ENCODE measurements around the gene HOXB13. TPM values are rescaled to one million over a fixed set of nuclear protein-coding genes. Genes with fewer than 3 reads are reported as not detected.

The HOXB13 gene
- not detected in 2 replicates for total RNA-seq (ENCODE audit: low replicate concordance)

GRCh38 chr17:48728232-48729231, at the start of gene HOXB13:
Gene HOXB13 (minus strand): TSS chr17:48728750. CDS start chr17:48728593, 157 bp downstream.
- DNase-seq (ENCODE audit: low read depth), result peak; percentile 27
- H3K4me3 ChIP-seq (ENCODE audit: low read depth, low read length), result no peak within 1 kb of the TSS
- no peak for TF ChIP-seq CTCF (IDR thresholded peaks at IDR 0.05; ENCODE audit: insufficient read depth, low read length)

DNA sequence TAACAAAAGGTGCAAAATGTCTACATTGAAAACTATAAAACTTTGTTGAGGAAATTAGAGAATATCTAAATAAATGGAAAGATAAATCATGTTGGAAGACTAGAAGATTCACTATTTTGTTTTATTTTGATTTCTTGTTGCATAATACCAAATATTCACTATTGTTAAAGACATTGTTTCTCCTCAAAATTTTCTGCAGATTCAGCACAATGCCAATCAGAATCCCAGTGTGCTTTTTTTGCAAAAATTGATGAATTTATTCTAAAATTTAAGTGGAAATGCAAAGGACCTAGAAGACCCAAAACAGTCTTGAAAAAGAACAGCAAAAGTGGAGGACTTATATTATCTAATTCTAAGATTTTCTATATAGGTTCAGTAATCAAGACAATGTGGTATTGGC, 48.1 kb upstream of the HOXB13 start:
- DNase-seq (ENCODE audit: low read depth), result no peak
- no peak overlapping the region for H3K4me3 ChIP-seq (ENCODE audit: low read depth, low read length)
- TF ChIP-seq CTCF (IDR thresholded peaks at IDR 0.05; ENCODE audit: insufficient read depth, low read length), result no peak

DNA sequence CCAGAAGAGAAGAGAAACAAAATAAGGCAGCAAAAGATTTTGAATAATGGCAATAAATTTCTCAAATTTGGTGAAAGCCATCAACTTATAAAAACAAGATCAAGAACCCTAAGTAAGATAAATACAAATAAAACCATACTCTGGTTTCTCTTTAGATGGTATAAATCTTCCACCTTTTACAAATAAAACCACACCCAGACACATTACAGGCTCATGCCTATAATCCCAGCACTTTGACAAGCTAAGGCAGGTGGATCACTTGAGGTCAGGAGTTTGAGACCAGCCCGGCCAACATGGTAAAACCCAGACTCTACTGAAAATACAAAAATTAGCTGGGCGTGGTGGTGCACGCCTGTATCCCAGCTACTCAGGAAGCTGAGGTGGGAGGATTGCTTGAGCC, 44.7 kb upstream of the HOXB13 start:
- H3K4me3 ChIP-seq (ENCODE audit: low read depth, low read length), result no peak overlapping the region
- no peak for TF ChIP-seq CTCF (IDR thresholded peaks at IDR 0.05; ENCODE audit: insufficient read depth, low read length)
- no peak for DNase-seq (ENCODE audit: low read depth)

DNA sequence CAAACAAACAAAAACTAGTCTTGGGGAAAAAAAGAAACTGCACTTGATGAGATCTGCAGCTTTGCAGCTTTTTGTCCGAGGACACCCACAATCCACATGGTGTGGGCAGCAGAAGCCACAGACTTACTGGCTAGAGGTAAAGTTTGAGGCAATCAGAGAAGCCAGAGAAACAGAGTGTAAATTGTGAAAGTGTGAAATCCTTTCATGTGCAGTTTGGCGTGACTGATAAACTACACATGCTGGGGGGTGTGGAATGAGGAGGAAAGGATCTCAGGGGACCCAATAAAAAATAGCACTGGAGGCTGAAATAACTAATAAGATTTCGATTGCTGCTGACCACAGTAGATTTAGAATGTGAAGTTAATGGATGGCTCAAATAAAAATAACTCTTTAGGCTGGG, 42.4 kb upstream of the HOXB13 start:
- H3K4me3 ChIP-seq (ENCODE audit: low read depth, low read length), result no peak overlapping the region
- no peak for DNase-seq (ENCODE audit: low read depth)
- no peak for TF ChIP-seq CTCF (IDR thresholded peaks at IDR 0.05; ENCODE audit: insufficient read depth, low read length)

- TF ChIP-seq CTCF (IDR thresholded peaks at IDR 0.05; ENCODE audit: insufficient read depth, low read length), result no peak
- DNase-seq (ENCODE audit: low read depth), result no peak
- H3K4me3 ChIP-seq (ENCODE audit: low read depth, low read length), result no peak overlapping the region
These were observed 40.6 kb upstream of the HOXB13 start for GRCh38 chr17:48769009-48769675.

DNA sequence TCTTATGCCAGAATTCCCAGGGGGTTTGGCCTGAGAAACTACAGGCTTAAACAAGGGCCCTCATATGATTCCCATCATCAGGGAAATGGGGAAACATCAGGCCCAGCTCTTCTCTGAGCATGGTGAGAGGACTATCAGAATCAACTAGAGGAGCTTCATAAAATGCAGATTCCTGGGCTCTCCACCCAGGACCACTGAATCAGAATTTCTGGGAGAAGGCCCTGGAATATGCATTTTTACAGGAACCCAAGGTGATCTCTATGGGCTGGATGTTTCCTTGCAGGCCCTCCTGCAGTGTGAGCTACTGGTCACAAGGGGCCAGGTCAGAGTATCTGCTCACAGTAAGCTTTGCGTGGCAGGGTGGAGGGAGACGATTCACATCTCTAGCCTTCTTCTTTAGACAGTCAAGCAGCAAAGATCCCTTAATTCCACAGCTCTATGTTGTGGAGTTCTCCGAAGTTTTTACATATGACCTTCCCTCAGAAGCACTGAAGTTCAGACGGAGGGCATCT, 38.8 kb upstream of the HOXB13 start:
- DNase-seq (ENCODE audit: low read depth), result no peak
- TF ChIP-seq CTCF (IDR thresholded peaks at IDR 0.05; ENCODE audit: insufficient read depth, low read length), result no peak
- H3K4me3 ChIP-seq (ENCODE audit: low read depth, low read length), result no peak overlapping the region
